AG04450 (cell line): ENCODE results near the gene WDR49. TPM values are rescaled to one million over a fixed set of nuclear protein-coding genes. Genes with fewer than 3 reads are reported as not detected.

Experiments used
- CTCF ChIA-PET: fragments of 300-600, 350-600 bp; formaldehyde crosslinking; extraction: SDS; loops from one replicate; lab custom pipeline; 2022; ENCODE audit warnings: antibody characterized with exemption, inconsistent platforms; lab: Charles Lee
- POLR2A ChIA-PET: fragments of 350-600 bp; formaldehyde crosslinking; extraction: SDS; loops from one replicate; lab custom pipeline; 2021; ENCODE audit warnings: antibody characterized with exemption, inconsistent platforms; lab: Yijun Ruan, JAX
- DNase-seq: peaks from one replicate; pipeline ENCODE4 v3.0.0-alpha.2; 2011; ENCODE audit warnings: low read depth, low spot score
- H3K27ac ChIP-seq: one replicate; pipeline ENCODE4 v1.5.1; 2012; ENCODE audit warnings: low read depth, low read length, control low read depth
- H3K27me3 ChIP-seq: one replicate; pipeline ENCODE4 v1.6.0; 2012; ENCODE audit warnings: low read length; ENCODE audit not compliant: control insufficient read depth, insufficient read depth
- H3K4me3 ChIP-seq: 2 replicates; pipeline ENCODE4 v1.5.1; 2011; ENCODE audit warnings: mild to moderate bottlenecking, low read depth, low read length, control low read depth
- H3K9me3 ChIP-seq: 2 replicates; pipeline ENCODE4 v1.5.1; 2012; ENCODE audit warnings: low read length; ENCODE audit not compliant: control insufficient read depth, insufficient read depth
- polyA plus RNA-seq: library from polyadenylated mRNA; depleted of rRNA; stranded (reverse); fragments of >200 nt; gene quantifications from 2 replicates; pipeline ENCODE4 v1.2.3, GENCODE V29; 2011
- TF ChIP-seq, protein P1 (sequence below): IDR thresholded peaks from 2 replicates; pipeline ENCODE4 v1.5.1; 2011; ENCODE audit warnings: low read depth, low read length, control low read depth, inconsistent platforms

WDR49 gene
- polyA plus RNA-seq, 1 experiment = not detected

DNA sequence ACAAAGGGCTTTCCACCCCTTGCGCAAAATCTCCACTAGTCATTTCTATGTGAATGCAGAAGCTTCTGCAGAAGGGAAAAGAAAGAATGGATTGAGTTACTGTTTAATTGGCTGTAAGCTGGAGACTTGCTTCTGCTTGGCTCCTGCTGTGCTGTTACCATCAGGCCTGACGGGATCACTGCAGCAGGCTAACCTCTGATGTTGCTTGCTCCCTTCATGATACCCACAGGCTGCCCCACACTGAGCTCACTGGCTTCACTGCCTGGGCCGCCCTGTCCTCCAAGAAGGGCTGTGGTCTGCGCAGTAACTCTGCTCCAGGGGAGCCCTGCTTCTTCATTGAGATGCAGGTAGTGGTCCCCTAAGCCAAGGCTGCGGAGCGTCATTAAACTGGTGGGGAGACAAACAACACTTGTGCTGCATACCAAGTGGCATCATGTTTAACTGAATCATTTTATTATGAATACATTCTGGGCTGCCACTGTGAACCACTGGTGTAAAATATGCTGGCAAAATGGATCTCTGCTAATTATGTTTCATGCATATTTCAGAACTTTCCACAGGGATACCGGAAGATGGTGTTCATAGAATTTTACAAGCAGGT is 78.6 kb downstream of the WDR49 start:
- no peak for DNase-seq
- TF ChIP-seq, protein P1, sequence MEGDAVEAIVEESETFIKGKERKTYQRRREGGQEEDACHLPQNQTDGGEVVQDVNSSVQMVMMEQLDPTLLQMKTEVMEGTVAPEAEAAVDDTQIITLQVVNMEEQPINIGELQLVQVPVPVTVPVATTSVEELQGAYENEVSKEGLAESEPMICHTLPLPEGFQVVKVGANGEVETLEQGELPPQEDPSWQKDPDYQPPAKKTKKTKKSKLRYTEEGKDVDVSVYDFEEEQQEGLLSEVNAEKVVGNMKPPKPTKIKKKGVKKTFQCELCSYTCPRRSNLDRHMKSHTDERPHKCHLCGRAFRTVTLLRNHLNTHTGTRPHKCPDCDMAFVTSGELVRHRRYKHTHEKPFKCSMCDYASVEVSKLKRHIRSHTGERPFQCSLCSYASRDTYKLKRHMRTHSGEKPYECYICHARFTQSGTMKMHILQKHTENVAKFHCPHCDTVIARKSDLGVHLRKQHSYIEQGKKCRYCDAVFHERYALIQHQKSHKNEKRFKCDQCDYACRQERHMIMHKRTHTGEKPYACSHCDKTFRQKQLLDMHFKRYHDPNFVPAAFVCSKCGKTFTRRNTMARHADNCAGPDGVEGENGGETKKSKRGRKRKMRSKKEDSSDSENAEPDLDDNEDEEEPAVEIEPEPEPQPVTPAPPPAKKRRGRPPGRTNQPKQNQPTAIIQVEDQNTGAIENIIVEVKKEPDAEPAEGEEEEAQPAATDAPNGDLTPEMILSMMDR = no peak
- no peak overlapping the region for H3K4me3 ChIP-seq
- POLR2A ChIA-PET = no interaction called here
- no peak overlapping the region for H3K27ac ChIP-seq
- CTCF ChIA-PET = no interaction called here
- H3K27me3 ChIP-seq = no peaks in the 10 kb centered on the region
- no peaks in the 10 kb centered on the region for H3K9me3 ChIP-seq

DNA sequence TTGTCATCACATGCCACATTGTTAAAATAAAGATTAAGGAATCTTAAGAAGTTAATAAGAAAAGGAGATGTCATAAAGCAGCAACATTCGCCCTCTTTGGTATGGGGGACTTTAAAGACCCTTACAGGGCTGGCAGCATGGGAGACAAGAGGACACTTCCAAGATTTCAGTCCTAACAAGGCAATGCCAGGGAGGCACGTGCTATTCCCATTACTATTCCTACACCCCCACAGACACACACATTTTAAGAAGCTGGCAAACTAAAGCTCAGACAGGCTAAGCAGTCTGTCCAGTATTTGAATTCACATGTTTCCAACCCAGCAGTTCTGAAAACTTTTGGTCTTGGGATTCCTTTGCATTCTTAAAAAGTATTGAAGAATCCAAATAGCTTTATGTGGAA is 80.8 kb downstream of the WDR49 start:
- no peak overlapping the region for H3K27ac ChIP-seq
- DNase-seq = no peak
- POLR2A ChIA-PET = no interaction called here
- CTCF ChIA-PET = no interaction called here
- no peaks in the 10 kb centered on the region for H3K9me3 ChIP-seq
- TF ChIP-seq, protein P1 = no peak
- H3K27me3 ChIP-seq = no peaks in the 10 kb centered on the region
- no peak overlapping the region for H3K4me3 ChIP-seq

DNA sequence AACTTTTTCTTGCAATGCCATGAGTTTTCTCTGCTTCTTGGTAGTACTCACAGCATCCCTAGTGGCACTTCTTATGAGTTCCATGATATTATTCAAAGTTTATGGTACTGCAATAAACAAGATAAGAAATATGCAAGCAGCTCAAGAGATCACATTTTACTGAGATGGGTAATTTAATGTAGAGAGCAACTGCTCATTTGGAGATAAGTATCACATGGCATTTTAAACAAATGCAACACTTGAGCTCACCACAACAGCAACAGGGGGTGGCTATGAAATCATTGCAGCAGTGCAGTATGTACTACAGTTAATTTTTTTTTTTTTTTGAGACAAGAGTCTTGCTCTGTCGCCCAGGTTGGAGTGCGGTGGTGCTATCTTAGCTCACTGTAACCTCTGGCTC is 85.1 kb downstream of the WDR49 start:
- no peak for DNase-seq
- CTCF ChIA-PET = interaction anchor here (0.6 kb wide), 1 partner anchor 89 kb away, joined by 4 read pairs; no protein-coding TSS in a partner anchor
- no peaks in the 10 kb centered on the region for H3K27me3 ChIP-seq
- no peak overlapping the region for H3K4me3 ChIP-seq
- TF ChIP-seq, protein P1 = no peak
- H3K9me3 ChIP-seq = no peaks in the 10 kb centered on the region
- POLR2A ChIA-PET = no interaction called here
- H3K27ac ChIP-seq = no peak overlapping the region

DNA sequence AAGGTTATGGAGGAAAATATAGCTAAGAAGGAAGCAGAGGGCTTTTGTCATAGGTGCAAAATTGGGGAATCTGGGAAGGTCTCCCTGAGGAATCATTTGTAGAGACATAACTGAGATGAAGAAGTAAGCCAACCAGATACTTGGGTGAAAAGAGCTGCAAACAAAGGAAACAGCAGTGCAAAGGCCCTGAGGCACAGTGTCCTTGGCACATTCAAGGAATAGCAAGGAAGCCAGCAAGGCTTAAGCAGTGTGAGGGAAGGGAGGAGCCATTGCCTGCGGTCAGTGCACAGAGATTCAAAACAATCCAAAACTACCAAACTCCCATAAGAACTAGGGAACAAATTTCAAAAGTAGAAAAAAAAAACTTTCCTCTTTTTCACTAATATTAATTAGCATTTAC is 88.3 kb downstream of the WDR49 start:
- TF ChIP-seq, protein P1 = no peak
- POLR2A ChIA-PET = no interaction called here
- no peak for DNase-seq
- no peaks in the 10 kb centered on the region for H3K9me3 ChIP-seq
- CTCF ChIA-PET = no interaction called here
- H3K27ac ChIP-seq = no peak overlapping the region
- no peaks in the 10 kb centered on the region for H3K27me3 ChIP-seq
- H3K4me3 ChIP-seq = no peak overlapping the region

DNA sequence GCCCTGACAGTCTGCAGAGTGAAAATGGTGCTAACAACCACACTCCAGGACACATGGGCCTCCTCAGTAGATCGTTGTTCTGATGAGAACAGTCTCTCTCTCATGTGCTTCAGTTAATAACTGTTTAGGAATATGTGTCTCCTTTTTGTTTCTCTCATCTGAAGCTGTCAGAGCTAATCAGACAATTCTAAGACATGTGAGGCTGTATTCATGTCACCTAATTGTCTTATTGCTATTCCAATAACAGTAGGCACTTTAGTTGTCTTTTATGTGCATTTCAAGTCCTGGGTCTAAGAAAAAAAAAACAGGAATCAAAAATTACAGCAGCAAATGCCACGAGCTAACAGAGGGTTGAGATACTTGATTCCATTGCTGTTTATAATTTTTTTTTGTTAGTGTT is 89.1 kb downstream of the WDR49 start:
- no peaks in the 10 kb centered on the region for H3K27me3 ChIP-seq
- TF ChIP-seq, protein P1 = no peak
- H3K27ac ChIP-seq = no peak overlapping the region
- H3K9me3 ChIP-seq = no peaks in the 10 kb centered on the region
- no peak for DNase-seq
- no peak overlapping the region for H3K4me3 ChIP-seq
- CTCF ChIA-PET = no interaction called here
- POLR2A ChIA-PET = no interaction called here
